ENCODE data around the gene MLLT6. TPM values are rescaled to one million over a fixed set of nuclear protein-coding genes. Genes with fewer than 3 reads are reported as not detected.
A peak's percentile ranks its signal among the peaks of the same experiment; 100 is the strongest.

MLLT6 gene
- total and polyA plus RNA-seq, 2 of the 13 experiments (the other 11 are each of a cell fraction or from before 2014, with no cell fraction given) = 50.7 to 69.5 TPM

DNA sequence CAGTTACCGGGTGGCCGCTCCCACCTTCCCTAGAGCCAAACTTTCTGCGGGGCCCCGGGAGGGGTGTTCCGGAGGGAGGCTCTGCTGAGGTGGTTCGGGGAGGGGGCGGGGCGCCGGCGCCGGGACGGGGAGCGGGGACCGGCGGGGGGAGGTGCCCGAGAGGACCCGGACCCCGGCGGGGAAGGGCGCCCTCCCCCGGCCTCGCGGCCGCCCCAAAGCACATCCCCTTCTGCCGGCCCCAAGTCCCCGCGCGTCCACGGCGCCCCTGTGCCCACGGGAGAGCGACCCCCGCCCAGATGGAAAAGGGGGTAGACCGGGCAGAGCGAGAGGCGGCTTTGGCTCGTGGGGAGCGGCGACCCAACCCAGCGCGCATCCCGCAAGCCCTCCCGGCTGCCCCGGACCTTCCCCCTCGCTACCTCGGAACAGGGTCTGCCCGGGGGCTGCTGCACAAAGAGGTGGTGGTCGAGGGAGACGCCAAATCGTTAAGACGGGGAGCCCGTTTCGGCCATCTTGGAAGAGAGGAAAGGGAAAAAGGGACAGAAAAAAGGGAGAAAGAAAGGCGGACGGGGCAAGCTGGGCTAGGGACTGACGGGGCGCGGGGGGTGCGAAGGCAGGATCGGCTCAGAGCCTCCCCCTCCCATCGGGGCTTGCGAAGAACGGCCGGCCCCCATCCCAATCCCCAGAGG lies 42.5 kb downstream of the MLLT6 start (continued):
- TF ChIP-seq, protein P1, sequence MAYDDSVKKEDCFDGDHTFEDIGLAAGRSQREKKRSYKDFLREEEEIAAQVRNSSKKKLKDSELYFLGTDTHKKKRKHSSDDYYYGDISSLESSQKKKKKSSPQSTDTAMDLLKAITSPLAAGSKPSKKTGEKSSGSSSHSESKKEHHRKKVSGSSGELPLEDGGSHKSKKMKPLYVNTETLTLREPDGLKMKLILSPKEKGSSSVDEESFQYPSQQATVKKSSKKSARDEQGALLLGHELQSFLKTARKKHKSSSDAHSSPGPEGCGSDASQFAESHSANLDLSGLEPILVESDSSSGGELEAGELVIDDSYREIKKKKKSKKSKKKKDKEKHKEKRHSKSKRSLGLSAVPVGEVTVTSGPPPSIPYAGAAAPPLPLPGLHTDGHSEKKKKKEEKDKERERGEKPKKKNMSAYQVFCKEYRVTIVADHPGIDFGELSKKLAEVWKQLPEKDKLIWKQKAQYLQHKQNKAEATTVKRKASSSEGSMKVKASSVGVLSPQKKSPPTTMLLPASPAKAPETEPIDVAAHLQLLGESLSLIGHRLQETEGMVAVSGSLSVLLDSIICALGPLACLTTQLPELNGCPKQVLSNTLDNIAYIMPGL (CRISPR knock-in tag; IDR thresholded peaks at IDR 0.05; ENCODE audit: borderline replicate concordance in 1 of 2, low read depth in 1 of 2) = peak; percentile 78 to 84; a peak in 3 of 4 replicates
- TF ChIP-seq ARID2 (CRISPR knock-in tag; IDR thresholded peaks at IDR 0.05; ENCODE audit: borderline replicate concordance) (no peak), KMT2A (CRISPR knock-in tag; IDR thresholded peaks at IDR 0.05) (no peak), PPARG (CRISPR knock-in tag; conservative IDR thresholded peaks at IDR 0.05) (no peak), ZSCAN21 (CRISPR knock-in tag; IDR thresholded peaks at IDR 0.05; ENCODE audit: borderline replicate concordance) (peak; percentile 51; the same call in 1 of the 2 replicates), MEIS2 (CRISPR knock-in tag; IDR thresholded peaks at IDR 0.05) (no peak), ESRRA (CRISPR knock-in tag; IDR thresholded peaks at IDR 0.05; ENCODE audit: low read depth) (0 out of 2 replicates have a peak, but pooled peaks have one; percentile 39)
- TF ChIP-seq, protein P2, sequence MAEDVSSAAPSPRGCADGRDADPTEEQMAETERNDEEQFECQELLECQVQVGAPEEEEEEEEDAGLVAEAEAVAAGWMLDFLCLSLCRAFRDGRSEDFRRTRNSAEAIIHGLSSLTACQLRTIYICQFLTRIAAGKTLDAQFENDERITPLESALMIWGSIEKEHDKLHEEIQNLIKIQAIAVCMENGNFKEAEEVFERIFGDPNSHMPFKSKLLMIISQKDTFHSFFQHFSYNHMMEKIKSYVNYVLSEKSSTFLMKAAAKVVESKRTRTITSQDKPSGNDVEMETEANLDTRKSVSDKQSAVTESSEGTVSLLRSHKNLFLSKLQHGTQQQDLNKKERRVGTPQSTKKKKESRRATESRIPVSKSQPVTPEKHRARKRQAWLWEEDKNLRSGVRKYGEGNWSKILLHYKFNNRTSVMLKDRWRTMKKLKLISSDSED (CRISPR knock-in tag; IDR thresholded peaks at IDR 0.05) = peak; percentile 93; the same call in 1 of the 2 replicates
- TF ChIP-seq, protein P3, sequence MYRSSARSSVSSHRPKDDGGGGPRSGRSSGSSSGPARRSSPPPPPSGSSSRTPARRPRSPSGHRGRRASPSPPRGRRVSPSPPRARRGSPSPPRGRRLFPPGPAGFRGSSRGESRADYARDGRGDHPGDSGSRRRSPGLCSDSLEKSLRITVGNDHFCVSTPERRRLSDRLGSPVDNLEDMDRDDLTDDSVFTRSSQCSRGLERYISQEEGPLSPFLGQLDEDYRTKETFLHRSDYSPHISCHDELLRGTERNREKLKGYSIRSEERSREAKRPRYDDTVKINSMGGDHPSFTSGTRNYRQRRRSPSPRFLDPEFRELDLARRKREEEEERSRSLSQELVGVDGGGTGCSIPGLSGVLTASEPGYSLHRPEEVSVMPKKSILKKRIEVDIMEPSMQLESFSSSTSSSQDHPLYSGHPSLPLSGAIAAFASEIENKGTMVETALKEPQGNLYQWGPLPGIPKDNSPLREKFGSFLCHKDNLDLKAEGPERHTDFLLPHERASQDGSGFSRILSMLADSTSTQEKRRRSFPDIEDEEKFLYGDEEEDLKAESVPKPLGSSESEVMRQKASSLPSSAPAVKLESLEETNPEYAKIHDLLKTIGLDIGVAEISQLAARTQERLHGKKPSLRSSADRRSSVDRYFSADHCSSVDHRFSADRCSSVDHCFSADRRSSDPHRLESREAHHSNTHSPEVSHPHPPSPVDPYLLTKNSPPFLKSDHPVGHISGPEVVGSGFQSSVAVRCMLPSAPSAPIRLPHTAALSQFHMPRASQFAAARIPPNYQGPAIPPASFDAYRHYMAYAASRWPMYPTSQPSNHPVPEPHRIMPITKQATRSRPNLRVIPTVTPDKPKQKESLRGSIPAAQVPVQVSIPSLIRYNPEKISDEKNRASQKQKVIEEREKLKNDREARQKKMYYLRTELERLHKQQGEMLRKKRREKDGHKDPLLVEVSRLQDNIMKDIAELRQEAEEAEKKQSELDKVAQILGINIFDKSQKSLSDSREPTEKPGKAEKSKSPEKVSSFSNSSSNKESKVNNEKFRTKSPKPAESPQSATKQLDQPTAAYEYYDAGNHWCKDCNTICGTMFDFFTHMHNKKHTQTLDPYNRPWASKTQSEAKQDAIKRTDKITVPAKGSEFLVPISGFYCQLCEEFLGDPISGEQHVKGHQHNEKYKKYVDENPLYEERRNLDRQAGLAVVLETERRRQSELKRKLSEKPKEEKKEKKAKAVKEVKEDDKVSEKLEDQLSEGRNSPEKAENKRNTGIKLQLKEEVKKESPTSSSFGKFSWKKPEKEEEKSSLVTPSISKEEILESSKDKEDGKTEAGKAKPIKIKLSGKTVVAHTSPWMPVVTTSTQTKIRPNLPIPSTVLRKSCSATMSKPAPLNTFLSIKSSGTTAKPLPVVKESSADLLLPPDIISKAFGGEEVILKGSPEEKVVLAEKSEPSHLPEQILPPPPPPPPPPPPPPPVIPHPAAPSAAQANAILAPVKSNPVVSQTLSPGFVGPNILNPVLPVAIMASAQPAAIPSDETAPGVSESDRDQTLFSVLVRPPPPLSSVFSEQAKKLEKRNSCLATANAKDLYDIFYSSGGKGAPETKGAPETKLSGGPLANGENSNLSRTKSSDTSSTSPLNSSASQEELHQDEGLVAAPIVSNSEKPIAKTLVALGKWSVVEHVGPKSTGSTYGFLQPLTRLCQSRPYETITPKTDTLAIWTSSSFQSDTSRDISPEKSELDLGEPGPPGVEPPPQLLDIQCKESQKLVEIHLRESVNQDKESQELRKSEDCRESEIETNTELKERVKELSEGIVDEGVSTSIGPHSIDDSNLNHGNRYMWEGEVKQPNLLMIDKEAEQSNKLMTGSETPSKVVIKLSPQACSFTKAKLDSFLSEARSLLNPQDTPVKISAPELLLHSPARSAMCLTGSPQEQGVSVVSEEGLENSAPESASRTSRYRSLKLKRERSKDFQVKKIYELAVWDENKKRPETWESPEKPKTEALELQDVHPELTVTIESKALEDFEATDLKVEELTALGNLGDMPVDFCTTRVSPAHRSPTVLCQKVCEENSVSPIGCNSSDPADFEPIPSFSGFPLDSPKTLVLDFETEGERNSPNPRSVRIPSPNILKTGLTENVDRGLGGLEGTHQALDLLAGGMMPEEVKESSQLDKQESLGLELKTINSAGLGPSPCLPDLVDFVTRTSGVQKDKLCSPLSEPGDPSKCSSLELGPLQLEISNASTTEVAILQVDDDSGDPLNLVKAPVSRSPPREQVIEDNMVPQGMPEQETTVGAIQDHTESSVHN (CRISPR knock-in tag; IDR thresholded peaks at IDR 0.05) = no peak
- TF ChIP-seq, protein P4, sequence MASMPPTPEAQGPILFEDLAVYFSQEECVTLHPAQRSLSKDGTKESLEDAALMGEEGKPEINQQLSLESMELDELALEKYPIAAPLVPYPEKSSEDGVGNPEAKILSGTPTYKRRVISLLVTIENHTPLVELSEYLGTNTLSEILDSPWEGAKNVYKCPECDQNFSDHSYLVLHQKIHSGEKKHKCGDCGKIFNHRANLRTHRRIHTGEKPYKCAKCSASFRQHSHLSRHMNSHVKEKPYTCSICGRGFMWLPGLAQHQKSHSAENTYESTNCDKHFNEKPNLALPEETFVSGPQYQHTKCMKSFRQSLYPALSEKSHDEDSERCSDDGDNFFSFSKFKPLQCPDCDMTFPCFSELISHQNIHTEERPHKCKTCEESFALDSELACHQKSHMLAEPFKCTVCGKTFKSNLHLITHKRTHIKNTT (CRISPR knock-in tag; IDR thresholded peaks at IDR 0.05) = no peak
- TF ChIP-seq, protein P5, sequence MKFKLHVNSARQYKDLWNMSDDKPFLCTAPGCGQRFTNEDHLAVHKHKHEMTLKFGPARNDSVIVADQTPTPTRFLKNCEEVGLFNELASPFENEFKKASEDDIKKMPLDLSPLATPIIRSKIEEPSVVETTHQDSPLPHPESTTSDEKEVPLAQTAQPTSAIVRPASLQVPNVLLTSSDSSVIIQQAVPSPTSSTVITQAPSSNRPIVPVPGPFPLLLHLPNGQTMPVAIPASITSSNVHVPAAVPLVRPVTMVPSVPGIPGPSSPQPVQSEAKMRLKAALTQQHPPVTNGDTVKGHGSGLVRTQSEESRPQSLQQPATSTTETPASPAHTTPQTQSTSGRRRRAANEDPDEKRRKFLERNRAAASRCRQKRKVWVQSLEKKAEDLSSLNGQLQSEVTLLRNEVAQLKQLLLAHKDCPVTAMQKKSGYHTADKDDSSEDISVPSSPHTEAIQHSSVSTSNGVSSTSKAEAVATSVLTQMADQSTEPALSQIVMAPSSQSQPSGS (CRISPR knock-in tag; IDR thresholded peaks at IDR 0.05) = no peak

Data from HepG2 (cell line).